Effector memory CD4-positive, alpha-beta T cell (primary cell): Measurements from ENCODE around the gene LRFN2.

Source experiments
- DNase-seq, 3 donors: peaks; one replicate each; pipeline ENCODE4 v3.0.0-alpha.2; 2020
- H3K27ac ChIP-seq: 2 replicates; pipeline ENCODE4 v1.7.0; 2013; ENCODE audit warnings: mild to moderate bottlenecking, low read length, moderate library complexity; ENCODE audit not compliant: insufficient read depth, poor library complexity, severe bottlenecking
- H3K27me3 ChIP-seq: replicated peaks from 2 replicates; pipeline ENCODE4 v1.7.0; 2013; ENCODE audit warnings: mild to moderate bottlenecking, low read length; ENCODE audit not compliant: insufficient read depth, control insufficient read depth, poor library complexity, severe bottlenecking
- H3K36me3 ChIP-seq: 2 replicates; pipeline ENCODE4 v1.7.0; 2013; ENCODE audit warnings: mild to moderate bottlenecking, low read length, moderate library complexity; ENCODE audit not compliant: control insufficient read depth, insufficient read depth
- H3K4me1 ChIP-seq: 2 replicates; pipeline ENCODE4 v1.7.0; 2013; ENCODE audit warnings: low read length, mild to moderate bottlenecking; ENCODE audit not compliant: control insufficient read depth, insufficient read depth, poor library complexity, severe bottlenecking
- H3K4me3 ChIP-seq: 2 replicates; pipeline ENCODE4 v1.7.0; 2013; ENCODE audit warnings: low read length, low read depth, mild to moderate bottlenecking; ENCODE audit not compliant: insufficient read depth, poor library complexity, severe bottlenecking
- H3K9me3 ChIP-seq: 2 replicates; pipeline ENCODE4 v1.7.0; 2013; ENCODE audit warnings: mild to moderate bottlenecking, low read length, moderate library complexity; ENCODE audit not compliant: control insufficient read depth

The LRFN2 gene

GRCh38 chr6:40509716-40510260 is 77.4 kb downstream of the LRFN2 start:
- Histone ChIP-seq H3K4me3 (no peak overlapping the region), H3K9me3 (no peaks in the 10 kb centered on the region), H3K36me3 (no peaks in the 10 kb centered on the region), H3K27ac (no peak overlapping the region), H3K27me3 (no peaks in the 10 kb centered on the region), H3K4me1 (no peaks in the 10 kb centered on the region)
- DNase-seq, result no peak

GRCh38 chr6:40509086-40509485 is 78.1 kb downstream of the LRFN2 start:
- Histone ChIP-seq H3K36me3 (no peaks in the 10 kb centered on the region), H3K27ac (no peak overlapping the region), H3K4me3 (no peak overlapping the region), H3K4me1 (no peaks in the 10 kb centered on the region), H3K27me3 (no peaks in the 10 kb centered on the region), H3K9me3 (no peaks in the 10 kb centered on the region)
- no peak for DNase-seq

GRCh38 chr6:40506954-40507353 is 80.2 kb downstream of the LRFN2 start:
- no peak overlapping the region for H3K4me3 ChIP-seq
- DNase-seq, result no peak
- H3K9me3 ChIP-seq, result no peaks in the 10 kb centered on the region
- no peaks in the 10 kb centered on the region for H3K27me3 ChIP-seq
- no peaks in the 10 kb centered on the region for H3K4me1 ChIP-seq
- no peak overlapping the region for H3K27ac ChIP-seq
- H3K36me3 ChIP-seq, result no peaks in the 10 kb centered on the region

- Histone ChIP-seq H3K9me3 (no peaks in the 10 kb centered on the region), H3K4me1 (no peaks in the 10 kb centered on the region), H3K36me3 (no peaks in the 10 kb centered on the region), H3K27ac (no peak overlapping the region), H3K27me3 (no peaks in the 10 kb centered on the region), H3K4me3 (no peak overlapping the region)
- no peak for DNase-seq
Measured at GRCh38 chr6:40505191-40505810, 81.9 kb downstream of the LRFN2 start.

GRCh38 chr6:40504274-40504673 is 82.9 kb downstream of the LRFN2 start:
- Histone ChIP-seq H3K36me3 (no peaks in the 10 kb centered on the region), H3K27ac (no peak overlapping the region), H3K9me3 (no peaks in the 10 kb centered on the region), H3K27me3 (no peaks in the 10 kb centered on the region), H3K4me1 (no peaks in the 10 kb centered on the region), H3K4me3 (no peak overlapping the region)
- DNase-seq, result no peak

GRCh38 chr6:40500227-40500626 is 86.9 kb downstream of the LRFN2 start:
- Histone ChIP-seq H3K9me3 (no peaks in the 10 kb centered on the region), H3K4me3 (no peak overlapping the region)

GRCh38 chr6:40499215-40499614 is 87.9 kb downstream of the LRFN2 start:
- no peaks in the 10 kb centered on the region for H3K4me1 ChIP-seq
- no peak for DNase-seq
- no peaks in the 10 kb centered on the region for H3K36me3 ChIP-seq
- no peaks in the 10 kb centered on the region for H3K9me3 ChIP-seq
- no peaks in the 10 kb centered on the region for H3K27me3 ChIP-seq
- no peak overlapping the region for H3K27ac ChIP-seq
- H3K4me3 ChIP-seq, result no peak overlapping the region

More at GRCh38 chr6:40500227-40500626, 86.9 kb downstream of the LRFN2 start:
- DNase-seq, result no peak
- Histone ChIP-seq H3K27me3 (no peaks in the 10 kb centered on the region), H3K36me3 (no peaks in the 10 kb centered on the region), H3K27ac (no peak overlapping the region), H3K4me1 (no peaks in the 10 kb centered on the region)

GRCh38 chr6:40498148-40498547 is 89.0 kb downstream of the LRFN2 start:
- DNase-seq, result no peak
- Histone ChIP-seq H3K4me1 (no peaks in the 10 kb centered on the region), H3K36me3 (no peaks in the 10 kb centered on the region)

GRCh38 chr6:40492187-40492586 is 95.0 kb downstream of the LRFN2 start:
- Histone ChIP-seq H3K9me3 (no peaks in the 10 kb centered on the region), H3K4me1 (no peaks in the 10 kb centered on the region), H3K36me3 (no peaks in the 10 kb centered on the region), H3K27ac (no peak overlapping the region), H3K27me3 (no peaks in the 10 kb centered on the region), H3K4me3 (no peak overlapping the region)
- DNase-seq, result no peak

More at GRCh38 chr6:40498148-40498547, 89.0 kb downstream of the LRFN2 start:
- H3K4me3 ChIP-seq, result no peak overlapping the region
- no peaks in the 10 kb centered on the region for H3K27me3 ChIP-seq
- no peaks in the 10 kb centered on the region for H3K9me3 ChIP-seq
- no peak overlapping the region for H3K27ac ChIP-seq

GRCh38 chr6:40490508-40490907 is 96.7 kb downstream of the LRFN2 start:
- DNase-seq, result no peak
- H3K36me3 ChIP-seq, result no peaks in the 10 kb centered on the region
- no peak overlapping the region for H3K27ac ChIP-seq
- H3K4me3 ChIP-seq, result no peak overlapping the region
- H3K27me3 ChIP-seq, result no peaks in the 10 kb centered on the region
- H3K4me1 ChIP-seq, result no peaks in the 10 kb centered on the region
- H3K9me3 ChIP-seq, result no peaks in the 10 kb centered on the region
